Upper lobe of left lung (tissue), 6 donors: Measurements from ENCODE around the gene TSPOAP1. TPM values are rescaled to one million over a fixed set of nuclear protein-coding genes. Genes with fewer than 3 reads are reported as not detected.

Source experiments
- ATAC-seq, 2 donors: fragments of 200-7000 bp; cut with Tn5 transposase; one replicate each; pipeline ENCODE4 v1.9.1; 2022; ENCODE audit warnings: mild to moderate bottlenecking in 2 of 2, moderate library complexity in 2 of 2; ENCODE audit not compliant: low FRiP score in 2 of 2
- DNase-seq, 2 donors: peaks; one replicate each; pipeline ENCODE4 v3.0.0-alpha.2; 2019 to 2020
- H3K27ac ChIP-seq, 4 donors: fragments of 200-600 bp; sonication (generic); one replicate each; pipeline ENCODE4 v1.5.1; 2016 to 2019
- H3K27me3 ChIP-seq, 4 donors: fragments of 200-600 bp; sonication (generic); one replicate each; pipeline ENCODE4 v1.5.1; 2017 to 2019
- H3K36me3 ChIP-seq, 4 donors: fragments of 200-600 bp; sonication (generic); one replicate each; pipeline ENCODE4 v1.5.1; 2016 to 2019
- H3K4me1 ChIP-seq, 4 donors: fragments of 200-600 bp; sonication (generic); one replicate each; pipeline ENCODE4 v1.5.1; 2018 to 2019
- H3K4me3 ChIP-seq, 4 donors: fragments of 200-600 bp; sonication (generic); one replicate each; pipeline ENCODE4 v1.5.1; 2017 to 2019; ENCODE audit warnings: mild to moderate bottlenecking in 2 of 4, moderate library complexity in 1 of 4
- H3K9me3 ChIP-seq, 4 donors: fragments of 200-600 bp; sonication (generic); one replicate each; pipeline ENCODE4 v1.5.1; 2018 to 2019
- EP300 ChIP-seq, 4 donors: sonication (generic); formaldehyde crosslinking; IDR thresholded peaks; one replicate each; pipeline ENCODE4 v1.5.1; 2017; ENCODE audit warnings: antibody characterized with exemption in 4 of 4, control low read depth in 2 of 4
- POLR2A ChIP-seq, 4 donors: fragments of 450-650 bp; IDR thresholded peaks; one replicate each; pipeline ENCODE4 v1.5.1; 2016 to 2017; ENCODE audit warnings: antibody characterized with exemption in 4 of 4, mild to moderate bottlenecking in 2 of 4
- POLR2AphosphoS5 ChIP-seq, 2 donors: sonication (generic); formaldehyde crosslinking; IDR thresholded peaks; one replicate each; pipeline ENCODE4 v1.5.1; 2017; ENCODE audit warnings: antibody characterized with exemption in 2 of 2
- WGBS, 2 donors: methylation state at CpG; one replicate each; pipeline ENCODE4 v1.1.5; 2017 to 2018; 5-methylcytosine and 5-hydroxymethylcytosine counted together
- total RNA-seq, 6 donors: library from RNA; depleted of rRNA in 4 of 6; stranded (reverse); fragments of >200 nt in 4 of 6; gene quantifications; one replicate each; pipeline versions ENCODE4 v1.1.0 to v1.2.1, GENCODE V29; 2016 to 2021
- TF ChIP-seq, protein P1 (sequence below), 6 experiments: fragments of 450-650 bp in 4 of 6; fragments of 200-600 bp in 2 of 6; sonication (generic) in 2 of 6; IDR thresholded peaks; one replicate each; pipeline ENCODE4 v1.5.1; 2016 to 2019; ENCODE audit warnings: antibody characterized with exemption in 6 of 6
- donor health status: DM: no; HTN: no; CAD: no; lungs with moderate emphysema.
- donor health status: DM: no; HTN: yes; CAD: no; lungs with severe emphysema.

Gene TSPOAP1
- total RNA-seq, 6 donors from 2014 or later: 14.0 to 50.3 (median 24.1) TPM

- ATAC-seq (no peak), DNase-seq (peak; percentile 35 to 78)
- 57 to 58% methylated on average over 12 to 15 of the region's 16 CpGs for WGBS, 2 donors
- H3K4me1 ChIP-seq: peaks cover 3 to 21% (median 11%) of the 10 kb centered on the region in 4 donors
- no peak overlapping the region for H3K27ac ChIP-seq
- no peak for TF ChIP-seq POLR2AphosphoS5 (IDR thresholded peaks at IDR 0.05)
- peak overlapping the region in 1 of 4 donors; percentile 36 for H3K4me3 ChIP-seq
- H3K9me3 ChIP-seq: no peaks in the 10 kb centered on the region
- H3K27me3 ChIP-seq: peaks cover 0 to 5% (median 0%) of the 10 kb centered on the region in 4 donors
- no peaks in the 10 kb centered on the region for H3K36me3 ChIP-seq
Measured at GRCh38 chr17:58279736-58280479, 48.7 kb downstream of the TSPOAP1 start.

DNA sequence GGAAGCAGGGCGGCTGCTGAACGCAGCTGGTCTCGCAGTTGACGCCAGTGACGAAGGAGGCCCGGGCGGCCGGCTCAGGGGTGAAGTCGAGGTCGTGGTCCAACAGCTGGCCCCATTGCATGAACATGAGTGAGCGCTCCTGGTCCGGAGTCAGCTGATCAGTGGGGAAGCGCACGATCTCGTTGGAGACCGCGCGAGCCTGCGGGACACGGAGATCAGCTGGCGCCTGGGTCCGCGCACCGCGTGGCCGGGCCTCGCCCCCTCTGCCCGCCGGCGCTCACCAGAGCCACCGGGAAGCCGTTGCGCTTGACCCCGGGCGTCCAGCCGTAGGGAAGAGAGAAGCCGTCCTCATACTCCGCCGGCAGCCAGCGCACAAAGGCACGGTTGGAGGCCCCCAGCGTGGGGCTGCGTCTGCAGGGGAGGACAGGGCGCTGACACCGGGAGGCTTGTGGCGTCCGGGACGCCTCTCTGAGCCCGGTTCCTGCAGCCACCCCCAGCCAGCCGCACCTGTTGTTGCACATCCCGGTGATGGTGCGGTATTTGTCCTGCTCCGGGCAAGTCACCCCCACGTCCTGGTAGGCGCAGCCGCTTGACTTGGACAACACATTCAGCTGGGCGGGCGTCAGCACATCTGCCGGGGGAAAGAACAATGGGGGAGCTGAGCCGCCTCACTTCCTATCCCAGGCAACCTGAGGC, 49.4 kb downstream of the TSPOAP1 start:
- Histone ChIP-seq H3K27me3 (peaks cover 0 to 5% (median 0%) of the 10 kb centered on the region in 4 donors), H3K4me3 (peak overlapping the region in 3 of 4 donors; percentile 19 to 36 (median 28)), H3K4me1 (peaks cover 3 to 21% (median 11%) of the 10 kb centered on the region in 4 donors), H3K9me3 (no peaks in the 10 kb centered on the region), H3K27ac (peak overlapping the region in 2 of 4 donors; percentile 1 to 21), H3K36me3 (no peaks in the 10 kb centered on the region)
- DNase-seq (peak; percentile 60 to 88), ATAC-seq (peak; percentile 50 to 86)
- 18% methylated on average over 55 of the region's 60 CpGs; no CpG with 5 or more reads in 1 of the 2 donors for WGBS, 2 donors
- no peak for TF ChIP-seq POLR2AphosphoS5 (IDR thresholded peaks at IDR 0.05)
- peak in 1 of 4 donors; percentile 23 for TF ChIP-seq POLR2A (IDR thresholded peaks at IDR 0.05)

- no peak for DNase-seq
- TF ChIP-seq POLR2A (IDR thresholded peaks at IDR 0.05) (no peak), EP300 (IDR thresholded peaks at IDR 0.05) (no peak), POLR2AphosphoS5 (IDR thresholded peaks at IDR 0.05) (peak in 1 of 2 donors; percentile 41)
- TF ChIP-seq, protein P1, sequence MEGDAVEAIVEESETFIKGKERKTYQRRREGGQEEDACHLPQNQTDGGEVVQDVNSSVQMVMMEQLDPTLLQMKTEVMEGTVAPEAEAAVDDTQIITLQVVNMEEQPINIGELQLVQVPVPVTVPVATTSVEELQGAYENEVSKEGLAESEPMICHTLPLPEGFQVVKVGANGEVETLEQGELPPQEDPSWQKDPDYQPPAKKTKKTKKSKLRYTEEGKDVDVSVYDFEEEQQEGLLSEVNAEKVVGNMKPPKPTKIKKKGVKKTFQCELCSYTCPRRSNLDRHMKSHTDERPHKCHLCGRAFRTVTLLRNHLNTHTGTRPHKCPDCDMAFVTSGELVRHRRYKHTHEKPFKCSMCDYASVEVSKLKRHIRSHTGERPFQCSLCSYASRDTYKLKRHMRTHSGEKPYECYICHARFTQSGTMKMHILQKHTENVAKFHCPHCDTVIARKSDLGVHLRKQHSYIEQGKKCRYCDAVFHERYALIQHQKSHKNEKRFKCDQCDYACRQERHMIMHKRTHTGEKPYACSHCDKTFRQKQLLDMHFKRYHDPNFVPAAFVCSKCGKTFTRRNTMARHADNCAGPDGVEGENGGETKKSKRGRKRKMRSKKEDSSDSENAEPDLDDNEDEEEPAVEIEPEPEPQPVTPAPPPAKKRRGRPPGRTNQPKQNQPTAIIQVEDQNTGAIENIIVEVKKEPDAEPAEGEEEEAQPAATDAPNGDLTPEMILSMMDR (IDR thresholded peaks at IDR 0.05): no peak
- H3K27ac ChIP-seq: peak overlapping the region in 3 of 4 donors; percentile 1 to 53 (median 21)
Measured at GRCh38 chr17:58278661-58279015, 50.0 kb downstream of the TSPOAP1 start.

GRCh38 chr17:58277802-58278595, 50.6 kb downstream of the TSPOAP1 start:
- 66 to 81% methylated on average over 28 to 30 of the region's 36 CpGs for whole genome bisulfite sequencing, 2 donors
- peak in 1 of 2 donors; percentile 79 for DNase-seq
- H3K27ac ChIP-seq: peak overlapping the region in 3 of 4 donors; percentile 1 to 53 (median 21)
- TF ChIP-seq EP300 (IDR thresholded peaks at IDR 0.05) (no peak), POLR2AphosphoS5 (IDR thresholded peaks at IDR 0.05) (no peak), POLR2A (IDR thresholded peaks at IDR 0.05) (no peak)
- TF ChIP-seq, protein P1 (IDR thresholded peaks at IDR 0.05): no peak
- no peaks in the 10 kb centered on the region for H3K9me3 ChIP-seq
- no peak overlapping the region for H3K4me3 ChIP-seq
- no peak for ATAC-seq
- H3K4me1 ChIP-seq: peaks cover 3 to 21% (median 11%) of the 10 kb centered on the region in 4 donors
- H3K36me3 ChIP-seq: no peaks in the 10 kb centered on the region
- H3K27me3 ChIP-seq: peaks cover 0 to 5% (median 0%) of the 10 kb centered on the region in 4 donors

More at GRCh38 chr17:58278661-58279015, 50.0 kb downstream of the TSPOAP1 start:
- no peaks in the 10 kb centered on the region for H3K9me3 ChIP-seq
- peak; percentile 60 to 76 for ATAC-seq
- peak overlapping the region in 3 of 4 donors; percentile 19 to 36 (median 28) for H3K4me3 ChIP-seq
- no peaks in the 10 kb centered on the region for H3K36me3 ChIP-seq
- H3K4me1 ChIP-seq: peaks cover 3 to 21% (median 11%) of the 10 kb centered on the region in 4 donors
- 0 to 18% methylated on average over 1 to 5 of the region's 5 CpGs for WGBS, 2 donors
- peaks cover 0 to 5% (median 0%) of the 10 kb centered on the region in 4 donors for H3K27me3 ChIP-seq

GRCh38 chr17:58277107-58277801, 51.3 kb downstream of the TSPOAP1 start:
- Histone ChIP-seq H3K4me3 (no peak overlapping the region), H3K9me3 (no peaks in the 10 kb centered on the region), H3K4me1 (peaks cover 3 to 21% (median 11%) of the 10 kb centered on the region in 4 donors), H3K27me3 (peaks cover 0 to 5% (median 0%) of the 10 kb centered on the region in 4 donors), H3K27ac (no peak overlapping the region), H3K36me3 (no peaks in the 10 kb centered on the region)
- no peak for DNase-seq
- 44 to 59% methylated on average over 5 of the region's 5 CpGs for WGBS, 2 donors
- no peak for TF ChIP-seq POLR2AphosphoS5 (IDR thresholded peaks at IDR 0.05)
- TF ChIP-seq, protein P1 (IDR thresholded peaks at IDR 0.05): no peak
- no peak for TF ChIP-seq POLR2A (IDR thresholded peaks at IDR 0.05)
- no peak for TF ChIP-seq EP300 (IDR thresholded peaks at IDR 0.05)
- ATAC-seq: no peak
